GM18508 (cell line): ENCODE results near the gene AAK1.
A peak's percentile ranks its signal among the peaks of the same experiment; 100 is the strongest.
"Not testable (repeated sequence)": the region's sequence is repeated elsewhere in the genome, so short reads cannot be mapped to it uniquely, and the experiment has no call there.

ENCODE experiments used
- ATAC-seq: cut with Tn5 transposase; IDR thresholded peaks from one replicate; pipeline ENCODE4 v1.9.1; 2021; ENCODE audit warnings: moderate number of reproducible peaks; ENCODE audit not compliant: insufficient read depth, unreplicated experiment

Gene AAK1

GRCh38 chr2:69628325-69629021 lies 15.1 kb downstream of the AAK1 start:
- ATAC-seq, result no peak

DNA sequence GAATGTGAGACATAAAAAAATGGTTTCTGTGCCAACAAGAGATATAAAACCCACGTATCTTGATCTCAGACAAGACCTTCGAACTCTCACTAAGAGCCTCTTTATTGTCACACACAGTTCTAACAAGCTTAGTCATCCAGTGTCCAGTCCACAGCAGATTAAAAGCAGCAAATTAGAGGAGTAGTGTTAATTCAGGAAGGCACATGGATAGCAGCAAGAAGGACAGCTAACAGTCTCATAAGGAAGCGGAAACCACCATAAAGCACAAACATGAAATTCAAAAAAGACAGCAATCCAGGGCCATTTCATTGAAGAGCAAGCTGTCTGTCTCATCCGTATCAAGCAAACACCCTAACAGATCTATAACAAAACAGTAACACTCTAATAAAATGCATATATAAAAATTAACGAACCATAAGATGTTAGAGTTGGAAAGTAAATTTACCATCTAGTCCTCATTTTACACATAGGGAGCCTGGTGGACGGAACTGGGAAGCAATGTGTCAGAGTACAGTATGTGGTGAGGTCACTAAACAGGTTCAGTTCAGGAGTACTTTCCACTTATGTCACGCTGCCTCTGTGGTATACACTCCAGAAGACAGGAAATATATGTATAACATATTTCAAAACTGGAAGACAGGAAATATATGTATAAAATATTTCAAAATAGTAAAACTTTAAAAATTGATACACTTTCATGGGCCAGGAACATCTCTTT lies 18.3 kb downstream of the AAK1 start:
- ATAC-seq, result no peak

GRCh38 chr2:69624611-69625010 lies 18.9 kb downstream of the AAK1 start:
- no peak for ATAC-seq

GRCh38 chr2:69624131-69624530 lies 19.4 kb downstream of the AAK1 start:
- no peak for ATAC-seq

DNA sequence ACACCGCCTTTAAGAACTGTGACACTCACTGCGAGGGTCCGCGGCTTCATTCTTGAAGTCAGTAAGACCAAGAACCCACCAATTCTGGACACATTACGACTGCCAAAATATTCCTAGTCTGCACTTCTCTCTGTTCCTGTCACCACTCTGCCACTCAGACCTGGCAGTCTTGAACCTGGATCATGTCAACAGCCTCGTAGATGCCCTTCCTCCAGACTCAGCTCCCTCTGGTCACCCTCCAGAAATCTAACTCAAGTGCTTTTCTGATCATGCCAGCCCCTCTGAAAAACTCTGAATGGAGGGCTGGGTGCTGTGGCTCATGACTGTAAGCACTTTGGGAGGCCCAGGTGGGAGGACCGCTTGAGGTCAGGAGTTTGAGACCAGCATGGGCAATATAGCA lies 20.3 kb downstream of the AAK1 start:
- no peak for ATAC-seq

- ATAC-seq, result not testable (repeated sequence)
Observed at GRCh38 chr2:69622805-69623204, 20.7 kb downstream of the AAK1 start.

DNA sequence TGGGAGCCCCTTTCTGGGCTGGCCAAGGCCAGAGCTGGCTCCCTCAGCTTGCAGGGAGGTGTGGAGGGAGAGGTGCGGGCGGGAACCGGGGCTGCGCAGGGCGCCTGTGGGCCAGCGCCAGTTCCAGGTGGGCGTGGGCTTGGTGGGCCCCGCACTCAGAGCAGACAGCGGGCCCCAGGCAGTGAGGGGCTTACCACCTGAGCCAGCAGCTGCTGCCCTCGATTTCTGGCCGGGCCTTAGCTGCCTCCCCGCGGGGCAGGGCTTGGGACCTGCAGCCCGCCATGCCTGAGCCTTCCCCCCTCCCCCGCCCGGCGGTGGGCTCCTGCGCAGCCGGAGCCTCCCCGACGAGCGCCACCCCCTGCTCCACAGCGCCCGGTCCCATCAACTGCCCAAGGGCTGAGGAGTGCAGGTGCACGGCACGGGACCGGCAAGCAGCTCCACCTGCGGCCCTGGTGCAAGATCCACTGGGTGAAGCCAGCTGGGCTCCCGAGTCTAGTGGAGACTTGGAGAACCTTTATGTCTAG lies 21.5 kb downstream of the AAK1 start:
- ATAC-seq, result not testable (repeated sequence)

DNA sequence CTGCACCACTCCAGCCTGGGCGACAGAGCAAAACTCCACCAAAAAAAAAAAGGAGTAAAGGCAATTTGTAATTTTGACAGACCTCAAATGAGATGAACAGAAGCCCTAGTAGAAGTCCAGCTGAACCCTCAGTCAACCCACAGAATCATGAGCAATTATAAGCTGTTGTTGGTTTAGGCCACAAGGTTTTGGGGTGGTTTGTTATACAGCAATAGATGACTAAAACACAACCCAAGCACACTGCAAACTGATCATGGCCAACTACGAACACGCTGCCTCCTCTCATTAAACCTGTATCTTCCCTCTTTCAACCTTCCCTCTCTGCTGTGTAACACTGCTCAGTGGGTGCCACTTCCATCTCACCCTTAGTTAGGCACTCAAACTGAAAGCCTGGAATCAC lies 22.1 kb downstream of the AAK1 start:
- ATAC-seq, result no peak

- no peak for ATAC-seq
Observed at GRCh38 chr2:69620870-69621269, 22.7 kb downstream of the AAK1 start.

DNA sequence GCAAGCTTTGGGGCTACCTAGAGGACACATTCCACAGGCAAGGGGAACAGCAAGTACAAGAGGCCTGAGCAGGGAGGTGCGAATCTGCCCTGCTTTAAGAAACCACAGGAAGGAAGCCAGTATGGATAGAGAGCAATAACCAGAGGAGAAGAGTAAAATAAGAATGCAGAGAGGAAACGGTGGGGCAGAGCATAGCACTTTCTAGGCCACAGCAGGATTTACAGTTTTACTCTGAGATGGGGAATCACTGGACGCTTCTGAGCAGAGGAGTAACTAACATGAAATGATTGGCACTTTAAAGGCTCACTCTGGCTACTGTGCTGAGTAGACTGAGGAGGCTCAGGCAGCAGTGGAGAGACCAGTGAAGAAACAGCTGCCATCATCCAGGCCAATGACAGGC lies 23.8 kb downstream of the AAK1 start:
- no peak for ATAC-seq

DNA sequence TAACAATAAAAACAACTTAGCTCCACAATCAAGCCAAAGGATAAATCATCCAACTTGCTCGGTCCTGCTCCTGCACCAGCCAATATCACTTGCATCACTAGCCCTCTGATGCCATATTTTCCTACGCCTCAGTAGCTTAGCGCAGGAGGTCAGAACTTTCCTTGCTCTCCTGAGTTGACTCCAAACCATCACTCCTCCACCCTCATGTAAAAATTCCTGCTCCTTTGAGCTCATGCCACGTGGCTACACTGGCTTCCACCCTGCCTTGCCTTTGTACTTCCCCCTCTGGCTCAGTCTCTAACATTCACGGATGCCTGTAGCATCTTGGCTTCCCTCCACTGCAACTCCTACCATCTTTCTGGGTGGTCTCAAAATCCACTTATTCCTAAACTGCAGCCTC lies 25.2 kb downstream of the AAK1 start:
- ATAC-seq, result no peak

GRCh38 chr2:69617744-69618143 lies 25.8 kb downstream of the AAK1 start:
- no peak for ATAC-seq

DNA sequence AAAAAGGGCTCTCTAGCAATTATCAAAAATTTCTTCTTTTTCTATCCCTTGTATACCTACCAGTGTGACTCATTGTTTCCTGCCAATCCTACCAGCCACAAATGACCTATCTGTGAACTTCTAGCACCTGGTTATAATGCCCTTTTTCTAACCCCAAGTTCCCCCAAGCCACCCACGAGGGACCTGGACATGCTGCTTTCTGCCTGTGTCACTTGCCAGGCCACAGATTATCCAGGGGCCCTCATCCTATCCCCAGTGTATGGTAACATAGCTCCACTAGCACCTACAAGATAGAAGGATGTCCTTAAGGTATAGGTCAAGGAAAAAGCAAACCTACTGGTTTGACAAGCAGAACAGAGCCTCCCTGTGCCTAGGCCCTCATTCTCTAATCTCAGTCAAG lies 26.8 kb downstream of the AAK1 start:
- ATAC-seq, result peak; percentile 48

DNA sequence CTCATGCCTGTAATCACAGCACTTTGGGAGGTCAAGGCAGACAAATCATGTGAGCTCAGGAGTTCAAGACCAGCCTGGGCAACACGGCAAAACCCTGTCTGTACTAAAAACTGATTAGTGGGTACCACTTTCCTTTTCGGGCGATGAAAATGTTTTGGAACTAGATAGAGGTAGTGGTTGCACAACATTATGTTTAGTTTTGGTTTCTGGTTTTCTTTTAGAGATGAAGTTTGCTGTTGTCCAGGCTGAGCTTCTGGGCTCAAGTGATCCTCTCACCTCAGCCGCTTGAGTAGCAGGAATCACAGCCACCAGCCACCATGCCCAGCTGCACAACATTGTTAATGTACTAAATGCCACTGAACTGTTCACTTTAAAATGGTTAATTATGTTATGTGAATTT lies 27.6 kb downstream of the AAK1 start:
- ATAC-seq, result no peak

- ATAC-seq, result no peak
Observed at GRCh38 chr2:69615078-69615625, 28.4 kb downstream of the AAK1 start.

DNA sequence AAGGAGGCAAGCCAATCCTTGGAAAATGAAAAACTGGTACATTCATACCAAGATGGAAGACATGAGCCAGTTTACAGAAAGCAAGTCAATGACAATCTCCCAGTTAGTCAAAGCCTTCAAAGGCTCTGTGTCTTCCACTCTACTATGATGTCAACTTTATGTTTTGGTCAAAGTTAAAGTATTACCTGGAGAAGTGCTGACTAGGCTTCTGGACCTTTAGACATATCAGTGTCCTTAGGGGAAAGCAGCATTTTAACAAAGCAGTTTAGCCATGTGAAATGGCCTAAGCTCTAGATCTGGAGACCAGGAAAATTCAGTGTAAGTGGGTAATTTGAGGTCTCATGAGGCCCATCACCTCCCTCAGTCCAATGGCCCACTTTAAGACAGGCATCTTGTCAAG lies 30.8 kb downstream of the AAK1 start:
- ATAC-seq, result no peak

GRCh38 chr2:69612200-69612599 lies 31.3 kb downstream of the AAK1 start:
- no peak for ATAC-seq

GRCh38 chr2:69608109-69608508 lies 35.4 kb downstream of the AAK1 start:
- no peak for ATAC-seq

GRCh38 chr2:69606771-69607170 lies 36.8 kb downstream of the AAK1 start:
- ATAC-seq, result not testable (repeated sequence)

DNA sequence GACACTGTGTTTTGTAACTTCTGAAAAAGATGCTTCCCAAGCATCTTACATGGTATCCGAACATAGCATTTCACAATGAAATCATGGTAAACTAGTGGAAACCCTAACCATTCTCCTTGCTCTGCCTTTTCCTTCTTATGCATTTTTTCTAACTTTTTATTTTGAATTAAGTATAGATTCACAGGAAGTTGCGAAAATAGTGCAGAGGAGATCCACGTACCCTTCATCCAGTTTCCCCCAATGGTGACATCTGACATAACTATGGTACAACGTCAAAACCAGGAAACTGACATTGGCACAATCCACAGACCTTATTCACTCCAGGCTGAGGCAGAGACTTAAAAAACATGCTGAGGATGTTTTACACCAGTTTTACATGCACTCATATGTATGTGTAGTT lies 38.3 kb downstream of the AAK1 start:
- ATAC-seq, result no peak

DNA sequence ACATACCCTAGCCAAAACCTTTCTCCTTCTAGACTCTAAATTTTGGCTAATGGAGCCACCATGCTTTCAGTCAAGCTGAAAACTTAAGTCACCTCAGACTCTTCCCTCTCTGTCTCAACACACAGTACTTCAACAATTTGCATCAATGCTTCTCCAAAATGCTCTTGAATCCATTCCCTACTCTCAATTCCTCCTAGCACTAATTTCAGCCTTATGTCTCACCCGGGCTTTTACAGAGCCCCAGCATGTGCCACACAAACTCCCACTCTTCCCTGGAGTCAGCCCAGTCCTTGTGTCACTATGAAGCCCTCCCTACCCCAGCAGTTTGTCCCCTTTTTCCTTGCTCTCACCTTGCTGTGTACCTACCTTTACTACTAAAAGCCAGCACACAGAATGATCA lies 38.7 kb downstream of the AAK1 start:
- ATAC-seq, result no peak
